OCI-LY1 (cell line): ENCODE results near the gene EN2.

ENCODE experiments used
- H2AFZ ChIP-seq: fragments of 200-600 bp; sonication (generic), shearing (Covaris generic); 2 replicates; pipeline ENCODE4 v1.6.0; 2014; ENCODE audit warnings: antibody characterized with exemption, mild to moderate bottlenecking, low read length
- H3F3A ChIP-seq: fragments of 200-600 bp; sonication (generic), shearing (Covaris generic); 2 replicates; pipeline ENCODE4 v1.6.0; 2014; ENCODE audit warnings: mild to moderate bottlenecking, antibody characterized with exemption, low read length, moderate library complexity; ENCODE audit not compliant: insufficient read depth
- H3K27ac ChIP-seq: fragments of 200-600 bp; sonication (generic); 2 replicates; pipeline ENCODE4 v1.5.1; 2014; ENCODE audit warnings: low read length, mixed run types, mild to moderate bottlenecking, low read depth; ENCODE audit not compliant: poor library complexity, severe bottlenecking
- H3K27me3 ChIP-seq: fragments of 200-600 bp; sonication (generic); 2 replicates; pipeline ENCODE4 v1.6.0; 2014; ENCODE audit warnings: antibody characterized with exemption, mild to moderate bottlenecking, low read length, moderate library complexity; ENCODE audit not compliant: insufficient read depth
- H3K36me3 ChIP-seq: fragments of 200-600 bp; sonication (generic); 2 replicates; pipeline ENCODE4 v1.6.1; 2014; ENCODE audit warnings: mild to moderate bottlenecking, antibody characterized with exemption, low read length, moderate library complexity, mixed read lengths; ENCODE audit not compliant: insufficient read depth
- H3K4me1 ChIP-seq: fragments of 200-600 bp; sonication (generic); 2 replicates; pipeline ENCODE4 v1.5.1; 2014; ENCODE audit warnings: mild to moderate bottlenecking, low read length, moderate library complexity; ENCODE audit not compliant: insufficient read depth, severe bottlenecking
- H3K4me2 ChIP-seq: fragments of 200-600 bp; sonication (generic), shearing (Covaris generic); 2 replicates; pipeline ENCODE4 v1.6.1; 2014; ENCODE audit warnings: low read length
- H3K4me3 ChIP-seq: fragments of 200-600 bp; sonication (generic); 2 replicates; pipeline ENCODE4 v1.5.1; 2014; ENCODE audit warnings: low read length, low read depth, mild to moderate bottlenecking, mixed read lengths; ENCODE audit not compliant: poor library complexity, severe bottlenecking
- H3K79me2 ChIP-seq: fragments of 200-600 bp; shearing (Covaris generic); 2 replicates; pipeline ENCODE4 v1.6.1; 2016; ENCODE audit warnings: mixed run types, low read length, mixed read lengths; ENCODE audit not compliant: insufficient read depth
- H3K9ac ChIP-seq: fragments of 200-600 bp; sonication (generic), shearing (Covaris generic); 2 replicates; pipeline ENCODE4 v1.6.1; 2014; ENCODE audit warnings: mild to moderate bottlenecking, low read length, mixed read lengths
- H3K9me2 ChIP-seq: fragments of 200-600 bp; sonication (generic), shearing (Covaris generic); 2 replicates; pipeline ENCODE4 v1.6.1; 2014; ENCODE audit warnings: low read depth, mild to moderate bottlenecking, low read length, mixed read lengths
- H3K9me3 ChIP-seq: fragments of 200-600 bp; shearing (Covaris generic); 2 replicates; pipeline ENCODE4 v1.6.1; 2014; ENCODE audit warnings: low read length, mixed read lengths
- H4K20me1 ChIP-seq: fragments of 200-600 bp; sonication (generic), shearing (Covaris generic); 2 replicates; pipeline ENCODE4 v1.6.0; 2016; ENCODE audit warnings: mild to moderate bottlenecking, low read length; ENCODE audit not compliant: insufficient read depth
- EZH2 ChIP-seq: fragments of 200-600 bp; sonication (generic), shearing (Covaris generic); IDR thresholded peaks from 2 replicates; pipeline ENCODE4 v1.8.0; 2017; ENCODE audit warnings: borderline replicate concordance, mixed run types, mild to moderate bottlenecking, antibody characterized with exemption, low read length, moderate library complexity, mixed read lengths
- TF ChIP-seq, protein P1 (sequence below): fragments of 200-600 bp; sonication (generic), shearing (Covaris generic); IDR thresholded peaks from 2 replicates; pipeline ENCODE4 v1.5.1; 2017; ENCODE audit warnings: mild to moderate bottlenecking, antibody characterized with exemption, low read length, moderate library complexity, mixed read lengths

EN2 gene

GRCh38 chr7:155494551-155494950 is 36.6 kb downstream of the EN2 start:
- Histone ChIP-seq H3K4me1 (peaks cover 13% of the 10 kb centered on the region), H3F3A (no peaks in the 10 kb centered on the region), H3K9me2 (no peaks in the 10 kb centered on the region), H4K20me1 (no peaks in the 10 kb centered on the region), H2AFZ (no peak overlapping the region), H3K9ac (no peak overlapping the region), H3K4me2 (no peak overlapping the region), H3K27me3 (peaks cover 8% of the 10 kb centered on the region), H3K27ac (no peak overlapping the region), H3K36me3 (no peaks in the 10 kb centered on the region; the same call in 1 of the 2 replicates), H3K79me2 (no peaks in the 10 kb centered on the region), H3K9me3 (no peaks in the 10 kb centered on the region), H3K4me3 (no peak overlapping the region)
- TF ChIP-seq, protein P1, sequence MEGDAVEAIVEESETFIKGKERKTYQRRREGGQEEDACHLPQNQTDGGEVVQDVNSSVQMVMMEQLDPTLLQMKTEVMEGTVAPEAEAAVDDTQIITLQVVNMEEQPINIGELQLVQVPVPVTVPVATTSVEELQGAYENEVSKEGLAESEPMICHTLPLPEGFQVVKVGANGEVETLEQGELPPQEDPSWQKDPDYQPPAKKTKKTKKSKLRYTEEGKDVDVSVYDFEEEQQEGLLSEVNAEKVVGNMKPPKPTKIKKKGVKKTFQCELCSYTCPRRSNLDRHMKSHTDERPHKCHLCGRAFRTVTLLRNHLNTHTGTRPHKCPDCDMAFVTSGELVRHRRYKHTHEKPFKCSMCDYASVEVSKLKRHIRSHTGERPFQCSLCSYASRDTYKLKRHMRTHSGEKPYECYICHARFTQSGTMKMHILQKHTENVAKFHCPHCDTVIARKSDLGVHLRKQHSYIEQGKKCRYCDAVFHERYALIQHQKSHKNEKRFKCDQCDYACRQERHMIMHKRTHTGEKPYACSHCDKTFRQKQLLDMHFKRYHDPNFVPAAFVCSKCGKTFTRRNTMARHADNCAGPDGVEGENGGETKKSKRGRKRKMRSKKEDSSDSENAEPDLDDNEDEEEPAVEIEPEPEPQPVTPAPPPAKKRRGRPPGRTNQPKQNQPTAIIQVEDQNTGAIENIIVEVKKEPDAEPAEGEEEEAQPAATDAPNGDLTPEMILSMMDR: no peak
- no peak for TF ChIP-seq EZH2

- Histone ChIP-seq H3F3A (no peaks in the 10 kb centered on the region), H3K4me2 (no peak overlapping the region)
- TF ChIP-seq EZH2: no peak
- TF ChIP-seq, protein P1: no peak
Measured at GRCh38 chr7:155495440-155496248, 37.7 kb downstream of the EN2 start.

GRCh38 chr7:155496267-155497005 is 38.5 kb downstream of the EN2 start:
- TF ChIP-seq, protein P1: no peak
- Histone ChIP-seq H3K4me2 (no peak overlapping the region), H3K9me2 (no peaks in the 10 kb centered on the region), H2AFZ (no peak overlapping the region), H3K27ac (no peak overlapping the region), H3K4me1 (peaks cover under 1% of the 10 kb centered on the region), H3F3A (no peaks in the 10 kb centered on the region), H4K20me1 (no peaks in the 10 kb centered on the region), H3K36me3 (no peaks in the 10 kb centered on the region; the same call in 1 of the 2 replicates), H3K9ac (no peak overlapping the region), H3K79me2 (no peaks in the 10 kb centered on the region), H3K9me3 (no peaks in the 10 kb centered on the region), H3K27me3 (peaks cover 8% of the 10 kb centered on the region), H3K4me3 (no peak overlapping the region)

More at GRCh38 chr7:155495440-155496248, 37.7 kb downstream of the EN2 start:
- Histone ChIP-seq H3K27ac (no peak overlapping the region), H3K9me3 (no peaks in the 10 kb centered on the region), H3K4me3 (no peak overlapping the region), H3K4me1 (peaks cover 8% of the 10 kb centered on the region), H3K9ac (no peak overlapping the region), H3K36me3 (no peaks in the 10 kb centered on the region; the same call in 1 of the 2 replicates), H3K79me2 (no peaks in the 10 kb centered on the region), H3K27me3 (peaks cover 8% of the 10 kb centered on the region), H4K20me1 (no peaks in the 10 kb centered on the region), H3K9me2 (no peaks in the 10 kb centered on the region), H2AFZ (no peak overlapping the region)
